LNCaP clone FGC (cell line): ENCODE results near the gene PCDHA10.

Experiments used
- DNase-seq: peaks from one replicate; pipeline ENCODE4 v3.0.0-alpha.2; 2011; ENCODE audit warnings: low read depth
- H3K4me3 ChIP-seq: 2 replicates; pipeline ENCODE4 v1.5.1; 2011; ENCODE audit warnings: mild to moderate bottlenecking, low read depth, low read length, control low read depth
- TF ChIP-seq, protein P1 (sequence below): IDR thresholded peaks from 2 replicates; pipeline ENCODE4 v1.5.1; 2012; ENCODE audit warnings: mild to moderate bottlenecking; ENCODE audit not compliant: control insufficient read depth, insufficient read depth; ENCODE audit errors: extremely low read depth

The PCDHA10 gene

GRCh38 chr5:140883927-140884697, 28.4 kb downstream of the PCDHA10 start:
- TF ChIP-seq, protein P1, sequence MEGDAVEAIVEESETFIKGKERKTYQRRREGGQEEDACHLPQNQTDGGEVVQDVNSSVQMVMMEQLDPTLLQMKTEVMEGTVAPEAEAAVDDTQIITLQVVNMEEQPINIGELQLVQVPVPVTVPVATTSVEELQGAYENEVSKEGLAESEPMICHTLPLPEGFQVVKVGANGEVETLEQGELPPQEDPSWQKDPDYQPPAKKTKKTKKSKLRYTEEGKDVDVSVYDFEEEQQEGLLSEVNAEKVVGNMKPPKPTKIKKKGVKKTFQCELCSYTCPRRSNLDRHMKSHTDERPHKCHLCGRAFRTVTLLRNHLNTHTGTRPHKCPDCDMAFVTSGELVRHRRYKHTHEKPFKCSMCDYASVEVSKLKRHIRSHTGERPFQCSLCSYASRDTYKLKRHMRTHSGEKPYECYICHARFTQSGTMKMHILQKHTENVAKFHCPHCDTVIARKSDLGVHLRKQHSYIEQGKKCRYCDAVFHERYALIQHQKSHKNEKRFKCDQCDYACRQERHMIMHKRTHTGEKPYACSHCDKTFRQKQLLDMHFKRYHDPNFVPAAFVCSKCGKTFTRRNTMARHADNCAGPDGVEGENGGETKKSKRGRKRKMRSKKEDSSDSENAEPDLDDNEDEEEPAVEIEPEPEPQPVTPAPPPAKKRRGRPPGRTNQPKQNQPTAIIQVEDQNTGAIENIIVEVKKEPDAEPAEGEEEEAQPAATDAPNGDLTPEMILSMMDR = no peak
- DNase-seq = no peak

DNA sequence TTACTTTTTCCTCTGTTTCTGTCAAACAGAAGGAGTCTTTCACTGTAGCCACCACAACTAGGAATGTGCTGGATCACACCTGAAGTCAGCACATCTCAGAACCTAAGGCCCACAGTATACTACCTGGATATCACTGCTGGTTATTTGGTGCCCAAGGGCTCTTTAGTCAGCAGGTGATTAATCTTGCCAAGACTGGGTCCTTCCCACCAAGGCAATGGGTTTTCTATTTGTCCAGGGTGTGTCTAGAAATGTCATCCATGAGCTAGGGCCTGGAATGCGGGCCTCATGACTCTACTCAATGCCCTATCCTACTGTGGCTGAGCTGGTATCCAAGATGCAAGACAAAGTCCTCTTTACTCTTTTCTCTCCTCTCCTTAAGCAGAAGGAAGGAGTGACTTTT, 60.6 kb downstream of the PCDHA10 start:
- no peak for DNase-seq
- H3K4me3 ChIP-seq = no peak overlapping the region
- TF ChIP-seq, protein P1 = no peak

More at GRCh38 chr5:140883927-140884697, 28.4 kb downstream of the PCDHA10 start:
- no peak overlapping the region for H3K4me3 ChIP-seq
